ENCODE results near the gene GIMAP2. TPM values are rescaled to one million over a fixed set of nuclear protein-coding genes. Genes with fewer than 3 reads are reported as not detected.

GIMAP2 gene
- total and polyA plus RNA-seq, 2 donors (not counting 1 experiment from before 2014, with no cell fraction given) = 1.4 to 13.9 TPM

DNA sequence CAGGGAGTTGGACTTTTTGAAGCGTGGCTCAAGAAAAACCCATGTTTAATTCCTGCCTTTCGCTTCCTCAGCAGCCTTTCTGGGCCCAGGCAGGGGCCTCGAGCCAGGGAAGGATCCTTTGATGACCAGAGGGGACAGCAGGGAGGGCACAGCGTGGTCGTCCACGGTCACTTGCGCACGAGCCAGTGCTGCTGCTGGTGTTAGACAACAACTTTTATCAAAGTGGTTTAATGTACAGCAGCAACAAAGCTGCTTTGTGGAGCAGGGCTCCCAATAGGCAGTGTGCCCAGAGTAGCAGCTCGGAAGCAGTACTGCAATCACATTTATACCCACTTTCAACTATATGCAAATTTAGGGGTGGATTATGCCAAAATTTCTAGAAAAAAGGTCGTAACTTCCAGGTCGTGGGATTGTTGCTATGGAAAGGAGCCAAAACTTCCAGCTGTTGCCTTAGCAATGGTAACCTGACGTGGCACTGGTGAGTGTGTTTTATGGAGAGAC lies 37.0 kb downstream of the GIMAP2 start:
- DNase-seq (ENCODE audit: low read depth in 2 of 2) = no peak
- no peak for TF ChIP-seq EZH2 (IDR thresholded peaks at IDR 0.05; ENCODE audit: low read length, missing control alignments)
- TF ChIP-seq, protein P1, sequence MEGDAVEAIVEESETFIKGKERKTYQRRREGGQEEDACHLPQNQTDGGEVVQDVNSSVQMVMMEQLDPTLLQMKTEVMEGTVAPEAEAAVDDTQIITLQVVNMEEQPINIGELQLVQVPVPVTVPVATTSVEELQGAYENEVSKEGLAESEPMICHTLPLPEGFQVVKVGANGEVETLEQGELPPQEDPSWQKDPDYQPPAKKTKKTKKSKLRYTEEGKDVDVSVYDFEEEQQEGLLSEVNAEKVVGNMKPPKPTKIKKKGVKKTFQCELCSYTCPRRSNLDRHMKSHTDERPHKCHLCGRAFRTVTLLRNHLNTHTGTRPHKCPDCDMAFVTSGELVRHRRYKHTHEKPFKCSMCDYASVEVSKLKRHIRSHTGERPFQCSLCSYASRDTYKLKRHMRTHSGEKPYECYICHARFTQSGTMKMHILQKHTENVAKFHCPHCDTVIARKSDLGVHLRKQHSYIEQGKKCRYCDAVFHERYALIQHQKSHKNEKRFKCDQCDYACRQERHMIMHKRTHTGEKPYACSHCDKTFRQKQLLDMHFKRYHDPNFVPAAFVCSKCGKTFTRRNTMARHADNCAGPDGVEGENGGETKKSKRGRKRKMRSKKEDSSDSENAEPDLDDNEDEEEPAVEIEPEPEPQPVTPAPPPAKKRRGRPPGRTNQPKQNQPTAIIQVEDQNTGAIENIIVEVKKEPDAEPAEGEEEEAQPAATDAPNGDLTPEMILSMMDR (conservative IDR thresholded peaks at IDR 0.05 in 1 of 2, IDR thresholded peaks at IDR 0.05 in 1 of 2; ENCODE audit: low read depth in 1 of 2, low read length in 2 of 2) = no peak
- H3K9me3 ChIP-seq (ENCODE audit: control insufficient read depth, insufficient read depth, low read depth, low read length) = no peaks in the 10 kb centered on the region
- no peak overlapping the region for H3K4me3 ChIP-seq (replicated peaks in 1 of 4; ENCODE audit: control extremely low read depth in 1 of 4, insufficient read depth in 1 of 4, low read depth in 3 of 4, low read length in 4 of 4)
- H3K4me2 ChIP-seq (ENCODE audit: extremely low read depth, insufficient read depth, low read length) = no peak overlapping the region
- H3K9ac ChIP-seq (ENCODE audit: insufficient read depth, low read length) = no peak overlapping the region
- H4K20me1 ChIP-seq (ENCODE audit: control insufficient read depth, extremely low read depth, insufficient read depth, low read length) = no peaks in the 10 kb centered on the region
- H3K36me3 ChIP-seq (ENCODE audit: control insufficient read depth, insufficient read depth, low read length) = no peaks in the 10 kb centered on the region
- H3K27me3 ChIP-seq (ENCODE audit: control insufficient read depth, insufficient read depth, low read length) = no peaks in the 10 kb centered on the region
- no peak overlapping the region for H3K27ac ChIP-seq (ENCODE audit: insufficient read depth, low read length)
- H2AFZ ChIP-seq (ENCODE audit: low read length) = no peak overlapping the region
- H3K4me1 ChIP-seq (ENCODE audit: control insufficient read depth, extremely low read depth, insufficient read depth, low read length) = no peaks in the 10 kb centered on the region
- no peaks in the 10 kb centered on the region for H3K79me2 ChIP-seq (ENCODE audit: control insufficient read depth, insufficient read depth, low read length)

GRCh38 chr7:150723467-150723866 lies 38.0 kb downstream of the GIMAP2 start:
- Histone ChIP-seq H3K27me3 (ENCODE audit: control insufficient read depth, insufficient read depth, low read length) (no peaks in the 10 kb centered on the region), H3K4me1 (ENCODE audit: control insufficient read depth, extremely low read depth, insufficient read depth, low read length) (no peaks in the 10 kb centered on the region), H3K4me2 (ENCODE audit: extremely low read depth, insufficient read depth, low read length) (no peak overlapping the region), H3K9me3 (ENCODE audit: control insufficient read depth, insufficient read depth, low read depth, low read length) (no peaks in the 10 kb centered on the region), H3K79me2 (ENCODE audit: control insufficient read depth, insufficient read depth, low read length) (no peaks in the 10 kb centered on the region), H3K9ac (ENCODE audit: insufficient read depth, low read length) (no peak overlapping the region), H4K20me1 (ENCODE audit: control insufficient read depth, extremely low read depth, insufficient read depth, low read length) (no peaks in the 10 kb centered on the region), H3K36me3 (ENCODE audit: control insufficient read depth, insufficient read depth, low read length) (no peaks in the 10 kb centered on the region), H3K27ac (ENCODE audit: insufficient read depth, low read length) (no peak overlapping the region), H3K4me3 (replicated peaks in 1 of 4; ENCODE audit: control extremely low read depth in 1 of 4, insufficient read depth in 1 of 4, low read depth in 3 of 4, low read length in 4 of 4) (no peak overlapping the region), H2AFZ (ENCODE audit: low read length) (no peak overlapping the region)
- TF ChIP-seq, protein P1 (conservative IDR thresholded peaks at IDR 0.05 in 1 of 2, IDR thresholded peaks at IDR 0.05 in 1 of 2; ENCODE audit: low read depth in 1 of 2, low read length in 2 of 2) = no peak
- TF ChIP-seq EZH2 (IDR thresholded peaks at IDR 0.05; ENCODE audit: low read length, missing control alignments) = no peak
- no peak for DNase-seq (ENCODE audit: low read depth in 2 of 2)

- Histone ChIP-seq H3K4me3 (replicated peaks in 1 of 4; ENCODE audit: control extremely low read depth in 1 of 4, insufficient read depth in 1 of 4, low read depth in 3 of 4, low read length in 4 of 4) (no peak overlapping the region), H3K9ac (ENCODE audit: insufficient read depth, low read length) (no peak overlapping the region), H3K4me2 (ENCODE audit: extremely low read depth, insufficient read depth, low read length) (no peak overlapping the region), H3K79me2 (ENCODE audit: control insufficient read depth, insufficient read depth, low read length) (no peaks in the 10 kb centered on the region), H3K27ac (ENCODE audit: insufficient read depth, low read length) (no peak overlapping the region), H2AFZ (ENCODE audit: low read length) (no peak overlapping the region), H4K20me1 (ENCODE audit: control insufficient read depth, extremely low read depth, insufficient read depth, low read length) (no peaks in the 10 kb centered on the region), H3K36me3 (ENCODE audit: control insufficient read depth, insufficient read depth, low read length) (no peaks in the 10 kb centered on the region), H3K9me3 (ENCODE audit: control insufficient read depth, insufficient read depth, low read depth, low read length) (no peaks in the 10 kb centered on the region), H3K4me1 (ENCODE audit: control insufficient read depth, extremely low read depth, insufficient read depth, low read length) (no peaks in the 10 kb centered on the region), H3K27me3 (ENCODE audit: control insufficient read depth, insufficient read depth, low read length) (no peaks in the 10 kb centered on the region)
- DNase-seq (ENCODE audit: low read depth in 2 of 2) = no peak
- no peak for TF ChIP-seq EZH2 (IDR thresholded peaks at IDR 0.05; ENCODE audit: low read length, missing control alignments)
- TF ChIP-seq, protein P1 (conservative IDR thresholded peaks at IDR 0.05 in 1 of 2, IDR thresholded peaks at IDR 0.05 in 1 of 2; ENCODE audit: low read depth in 1 of 2, low read length in 2 of 2) = no peak
These were observed 41.9 kb downstream of the GIMAP2 start for GRCh38 chr7:150727381-150727780.

Data from fibroblast of lung (primary cell).